ENCODE results near the gene ACTL8.

GRCh38 chr1:17829579-17829978 lies 74.4 kb downstream of the ACTL8 start:
- TF ChIP-seq POLR2AphosphoS5 (IDR thresholded peaks at IDR 0.05; ENCODE audit: low read depth) (no peak), CTCF (IDR thresholded peaks at IDR 0.05; ENCODE audit: insufficient read depth, low read length) (no peak), SPI1 (IDR thresholded peaks at IDR 0.05; ENCODE audit: borderline replicate concordance, low read depth) (no peak), GABPA (IDR thresholded peaks at IDR 0.05; ENCODE audit: low read depth) (no peak), REST (IDR thresholded peaks at IDR 0.05; ENCODE audit: insufficient replicate concordance, low read depth) (no peak)
